ENCODE data around the gene GRIN3A.

DNA sequence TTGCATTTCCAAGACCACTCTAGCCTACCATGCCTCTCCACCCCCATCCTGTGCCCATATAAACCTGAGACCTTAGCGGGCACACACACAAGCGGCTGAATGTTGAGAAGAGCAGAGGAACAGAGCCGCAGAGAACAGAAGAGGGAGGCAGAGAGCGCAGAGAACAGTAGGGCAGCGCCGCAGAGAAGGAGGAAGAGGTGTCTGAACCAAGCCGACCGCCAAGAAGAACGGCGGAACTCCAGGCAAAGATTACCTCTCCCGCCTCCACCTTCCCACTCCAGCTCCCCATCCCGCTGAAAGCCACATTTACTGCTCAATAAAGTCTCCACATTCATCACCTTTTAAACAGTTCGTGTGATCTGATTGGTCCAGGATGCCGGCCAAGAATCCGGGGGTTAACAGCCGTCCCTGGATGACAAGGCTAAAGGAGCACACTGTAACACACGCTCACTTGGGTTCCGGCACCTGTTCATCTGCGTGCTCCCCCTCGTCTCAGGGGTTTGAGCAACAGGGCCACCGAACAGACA is 33.2 kb downstream of the GRIN3A start:
- TF ChIP-seq POLR2A (IDR thresholded peaks at IDR 0.05; ENCODE audit: low read depth, low read length) (no peak), TAF1 (IDR thresholded peaks at IDR 0.05; ENCODE audit: low read depth, low read length) (no peak), POLR2AphosphoS5 (IDR thresholded peaks at IDR 0.05; ENCODE audit: low read depth, low read length) (no peak)
